PFSK-1 (cell line): ENCODE results near the gene CPTP.

ENCODE experiments used
- FOXP2 ChIP-seq: optimal IDR thresholded peaks from 2 replicates; pipeline ENCODE3; 2011; ENCODE audit warnings: borderline replicate concordance, control low read depth, inconsistent platforms; ENCODE audit not compliant: insufficient read depth; ENCODE audit errors: extremely low read length, extremely low read depth
- POLR2AphosphoS5 ChIP-seq: IDR thresholded peaks from 2 replicates; pipeline ENCODE4 v1.6.1; 2012; ENCODE audit warnings: low read depth, mild to moderate bottlenecking, control low read depth, low read length, moderate library complexity
- SIN3A ChIP-seq: IDR thresholded peaks from 2 replicates; pipeline ENCODE4 v1.6.1; 2012; ENCODE audit warnings: mild to moderate bottlenecking, low read length, moderate library complexity, borderline replicate concordance; ENCODE audit not compliant: insufficient read depth

- no peak for TF ChIP-seq POLR2AphosphoS5
- TF ChIP-seq FOXP2: no peak
- no peak for TF ChIP-seq SIN3A
Observed at GRCh38 chr1:1317420-1317819, 7.2 kb upstream of the CPTP start.
